NB4 (cell line): Measurements from ENCODE around the gene CEP83.

ENCODE experiments used
- DNase-seq: peaks from one replicate; pipeline ENCODE4 v3.0.0; 2010; ENCODE audit warnings: low read depth
- H3K4me3 ChIP-seq: one replicate; pipeline ENCODE4 v1.5.1; 2011; ENCODE audit warnings: mild to moderate bottlenecking, low read depth, low read length, moderate library complexity
- MAX ChIP-seq: IDR thresholded peaks from 2 replicates; pipeline ENCODE4 v1.6.1; 2011; ENCODE audit warnings: low read depth, low read length
- MYC ChIP-seq: IDR thresholded peaks from 2 replicates; pipeline ENCODE4 v1.6.1; 2011; ENCODE audit warnings: low read depth, low read length
- POLR2A ChIP-seq: IDR thresholded peaks from 2 replicates; pipeline ENCODE4 v1.6.1; 2011; ENCODE audit warnings: mild to moderate bottlenecking; ENCODE audit not compliant: insufficient read length; ENCODE audit errors: extremely low read depth
- TF ChIP-seq, protein P1 (sequence below): IDR thresholded peaks from one replicate; pipeline ENCODE4 v1.5.1; 2012; ENCODE audit warnings: low read depth, low read length

Gene CEP83

DNA sequence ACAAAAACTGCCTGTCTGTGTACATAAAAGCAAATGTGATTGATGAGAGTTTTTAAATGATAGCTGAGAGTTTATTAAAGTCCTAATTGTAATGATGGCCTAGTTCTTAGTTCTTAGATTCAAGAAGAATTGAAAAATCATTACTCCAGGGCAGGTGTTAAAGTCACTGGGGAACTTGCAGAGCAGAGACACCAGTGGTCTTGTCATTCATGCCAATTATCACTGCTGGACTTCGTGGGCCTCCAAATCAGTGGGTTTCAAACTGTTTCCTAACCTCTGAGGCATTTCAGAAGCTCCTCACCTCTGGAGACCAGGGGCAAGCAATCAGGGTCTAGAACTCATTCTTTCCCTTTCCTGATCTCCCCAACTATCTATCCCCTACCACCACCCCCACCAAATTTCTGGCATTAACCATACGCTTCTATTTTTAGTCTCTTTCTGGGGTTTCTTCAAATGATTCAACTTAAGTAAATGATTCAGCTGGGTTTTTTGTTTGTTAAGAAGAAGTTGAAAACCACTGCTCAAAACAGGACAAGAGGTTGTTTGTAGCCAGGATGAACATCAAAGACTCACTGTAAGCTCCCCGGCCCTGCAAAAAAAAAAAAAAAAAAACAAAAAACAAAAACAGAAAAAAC lies 80.1 kb downstream of the CEP83 start:
- DNase-seq: no peak
- TF ChIP-seq MAX (no peak), POLR2A (no peak), MYC (no peak)
- TF ChIP-seq, protein P1, sequence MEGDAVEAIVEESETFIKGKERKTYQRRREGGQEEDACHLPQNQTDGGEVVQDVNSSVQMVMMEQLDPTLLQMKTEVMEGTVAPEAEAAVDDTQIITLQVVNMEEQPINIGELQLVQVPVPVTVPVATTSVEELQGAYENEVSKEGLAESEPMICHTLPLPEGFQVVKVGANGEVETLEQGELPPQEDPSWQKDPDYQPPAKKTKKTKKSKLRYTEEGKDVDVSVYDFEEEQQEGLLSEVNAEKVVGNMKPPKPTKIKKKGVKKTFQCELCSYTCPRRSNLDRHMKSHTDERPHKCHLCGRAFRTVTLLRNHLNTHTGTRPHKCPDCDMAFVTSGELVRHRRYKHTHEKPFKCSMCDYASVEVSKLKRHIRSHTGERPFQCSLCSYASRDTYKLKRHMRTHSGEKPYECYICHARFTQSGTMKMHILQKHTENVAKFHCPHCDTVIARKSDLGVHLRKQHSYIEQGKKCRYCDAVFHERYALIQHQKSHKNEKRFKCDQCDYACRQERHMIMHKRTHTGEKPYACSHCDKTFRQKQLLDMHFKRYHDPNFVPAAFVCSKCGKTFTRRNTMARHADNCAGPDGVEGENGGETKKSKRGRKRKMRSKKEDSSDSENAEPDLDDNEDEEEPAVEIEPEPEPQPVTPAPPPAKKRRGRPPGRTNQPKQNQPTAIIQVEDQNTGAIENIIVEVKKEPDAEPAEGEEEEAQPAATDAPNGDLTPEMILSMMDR: no peak
- H3K4me3 ChIP-seq: no peak overlapping the region

DNA sequence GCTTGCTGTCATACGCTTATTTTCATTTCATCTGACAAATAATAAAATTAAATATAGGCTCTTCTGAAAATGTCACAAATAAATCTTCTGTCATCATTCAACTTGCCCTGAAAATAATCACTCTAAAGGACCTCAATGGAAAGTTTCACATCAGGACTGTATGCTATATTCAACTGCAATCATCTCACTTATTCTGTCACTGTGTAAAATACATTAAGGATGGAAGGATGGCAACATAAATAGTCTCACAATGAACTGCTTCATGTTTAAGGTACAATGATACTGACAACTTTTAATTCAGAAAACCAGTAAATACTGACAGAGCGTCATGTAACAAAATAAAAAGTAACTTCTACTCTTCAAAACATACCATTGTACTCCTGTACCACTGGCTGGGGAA lies 82.1 kb downstream of the CEP83 start:
- no peak overlapping the region for H3K4me3 ChIP-seq
- TF ChIP-seq MYC (no peak), POLR2A (no peak), MAX (no peak)
- TF ChIP-seq, protein P1: no peak
- no peak for DNase-seq

DNA sequence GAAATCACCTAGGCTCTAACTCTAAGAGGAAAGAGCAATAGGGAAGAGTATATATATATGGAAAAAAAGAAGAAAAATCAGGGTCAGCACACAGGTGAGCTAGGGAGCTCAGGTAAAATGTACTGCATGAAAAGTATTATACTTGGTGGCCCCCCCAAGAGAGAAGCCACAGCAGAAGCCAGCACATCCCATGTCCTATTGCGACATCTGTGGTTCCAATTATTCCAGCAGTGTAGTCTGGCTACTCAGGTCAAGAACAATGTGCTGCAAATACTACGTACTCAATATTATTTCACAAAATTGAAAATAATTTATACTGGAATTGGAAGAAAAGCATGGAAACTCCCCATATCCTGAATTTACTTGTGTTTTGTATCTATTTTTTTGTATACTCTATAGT lies 85.5 kb downstream of the CEP83 start:
- DNase-seq: peak; percentile 31
- TF ChIP-seq, protein P1: no peak
- no peak for TF ChIP-seq MYC
- TF ChIP-seq POLR2A: no peak
- no peak for TF ChIP-seq MAX
- no peak overlapping the region for H3K4me3 ChIP-seq

- TF ChIP-seq, protein P1: no peak
- TF ChIP-seq POLR2A (no peak), MAX (no peak), MYC (no peak)
- no peak overlapping the region for H3K4me3 ChIP-seq
- DNase-seq: no peak
Observed at GRCh38 chr12:94372461-94372860, 87.2 kb downstream of the CEP83 start.

- no peak for DNase-seq
- no peak overlapping the region for H3K4me3 ChIP-seq
- TF ChIP-seq MAX (no peak), POLR2A (no peak), MYC (no peak)
- TF ChIP-seq, protein P1: no peak
Observed at GRCh38 chr12:94362653-94363052, 97.0 kb downstream of the CEP83 start.

GRCh38 chr12:94359761-94360160 lies 99.9 kb downstream of the CEP83 start:
- no peak for DNase-seq
- TF ChIP-seq POLR2A (no peak), MYC (no peak), MAX (no peak)
- TF ChIP-seq, protein P1: no peak
- H3K4me3 ChIP-seq: no peak overlapping the region
